ENCODE results near the gene PRKCB. TPM values are rescaled to one million over a fixed set of nuclear protein-coding genes. Genes with fewer than 3 reads are reported as not detected.

PRKCB gene
- total RNA-seq, 6 experiments from 2014 or later: not detected

GRCh38 chr16:24077966-24078365, 242.2 kb downstream of the PRKCB start:
- no peaks in the 10 kb centered on the region for H3K4me1 Mint-ChIP-seq (ENCODE audit: low read depth)
- H3K9me3 Mint-ChIP-seq: peaks cover 21% of the 10 kb centered on the region
- no peaks in the 10 kb centered on the region for H3K36me3 Mint-ChIP-seq (ENCODE audit: low read depth)
- no peak overlapping the region for H3K27ac Mint-ChIP-seq
- peaks cover 3% of the 10 kb centered on the region for H3K27me3 Mint-ChIP-seq (ENCODE audit: insufficient read depth)
- no peak for DNase-seq
- TF ChIP-seq CTCF (IDR thresholded peaks at IDR 0.05): no peak
- H3K4me3 Mint-ChIP-seq: no peak overlapping the region

GRCh38 chr16:24085666-24086065, 249.9 kb downstream of the PRKCB start:
- H3K9me3 Mint-ChIP-seq: peaks cover 26% of the 10 kb centered on the region
- no peak overlapping the region for H3K27ac Mint-ChIP-seq
- H3K4me3 Mint-ChIP-seq: no peak overlapping the region
- no peak for DNase-seq
- H3K36me3 Mint-ChIP-seq (ENCODE audit: low read depth): no peaks in the 10 kb centered on the region
- H3K27me3 Mint-ChIP-seq (ENCODE audit: insufficient read depth): no peaks in the 10 kb centered on the region
- no peaks in the 10 kb centered on the region for H3K4me1 Mint-ChIP-seq (ENCODE audit: low read depth)
- TF ChIP-seq CTCF (IDR thresholded peaks at IDR 0.05): no peak

- peaks cover 44% of the 10 kb centered on the region for H3K9me3 Mint-ChIP-seq
- H3K4me3 Mint-ChIP-seq: no peak overlapping the region
- H3K36me3 Mint-ChIP-seq (ENCODE audit: low read depth): 0 out of 2 replicates have a peak, but pooled peaks cover 3% of the 10 kb centered on the region
- no peak overlapping the region for H3K27ac Mint-ChIP-seq
- no peaks in the 10 kb centered on the region for H3K4me1 Mint-ChIP-seq (ENCODE audit: low read depth)
- no peak for TF ChIP-seq CTCF (IDR thresholded peaks at IDR 0.05)
- DNase-seq: no peak
- H3K27me3 Mint-ChIP-seq (ENCODE audit: insufficient read depth): no peaks in the 10 kb centered on the region
These were observed 252.2 kb downstream of the PRKCB start for GRCh38 chr16:24087891-24088410.

- no peak for TF ChIP-seq CTCF (IDR thresholded peaks at IDR 0.05)
- Mint-ChIP-seq H3K27me3 (ENCODE audit: insufficient read depth) (no peaks in the 10 kb centered on the region), H3K36me3 (ENCODE audit: low read depth) (0 out of 2 replicates have a peak, but pooled peaks cover 3% of the 10 kb centered on the region), H3K4me3 (no peak overlapping the region), H3K4me1 (ENCODE audit: low read depth) (no peaks in the 10 kb centered on the region), H3K27ac (no peak overlapping the region), H3K9me3 (peaks cover 46% of the 10 kb centered on the region)
- DNase-seq: no peak
These were observed 253.0 kb downstream of the PRKCB start for GRCh38 chr16:24088767-24089166.

GRCh38 chr16:24091125-24091524, 255.3 kb downstream of the PRKCB start:
- Mint-ChIP-seq H3K27ac (no peak overlapping the region), H3K4me1 (ENCODE audit: low read depth) (no peaks in the 10 kb centered on the region), H3K4me3 (no peak overlapping the region), H3K36me3 (ENCODE audit: low read depth) (0 out of 2 replicates have a peak, but pooled peaks cover 3% of the 10 kb centered on the region), H3K9me3 (peaks cover 49% of the 10 kb centered on the region), H3K27me3 (ENCODE audit: insufficient read depth) (no peaks in the 10 kb centered on the region)
- no peak for DNase-seq
- TF ChIP-seq CTCF (IDR thresholded peaks at IDR 0.05): no peak
